WERI-Rb-1 (cell line): ENCODE measurements around the gene FHIT.

ENCODE experiments used
- DNase-seq: peaks from one replicate; pipeline ENCODE4 v3.0.0-alpha.2; 2020
- H3K27ac ChIP-seq: fragments of 250-450 bp; sonication (Bioruptor Pico); 2 replicates; pipeline ENCODE4 v1.5.1; 2020; ENCODE audit warnings: mild to moderate bottlenecking, moderate library complexity
- H3K27me3 ChIP-seq: fragments of 250-450 bp; sonication (Bioruptor Pico); 2 replicates; pipeline ENCODE4 v1.5.1; 2021; ENCODE audit warnings: mild to moderate bottlenecking, low read depth, moderate library complexity; ENCODE audit not compliant: insufficient read depth, severe bottlenecking
- H3K36me3 ChIP-seq: fragments of 250-450 bp; sonication (Bioruptor Pico); 2 replicates; pipeline ENCODE4 v1.5.1; 2020; ENCODE audit warnings: mild to moderate bottlenecking, moderate library complexity
- H3K4me3 ChIP-seq: 2 replicates; pipeline ENCODE4 v1.5.1; 2011; ENCODE audit warnings: low read depth, mild to moderate bottlenecking, control low read depth, low read length
- H3K9me3 ChIP-seq: fragments of 250-450 bp; sonication (Bioruptor Pico); 2 replicates; pipeline ENCODE4 v1.5.1; 2021; ENCODE audit warnings: mild to moderate bottlenecking, moderate library complexity; ENCODE audit not compliant: severe bottlenecking
- TF ChIP-seq, protein P1 (sequence below): IDR thresholded peaks from 2 replicates; pipeline ENCODE4 v1.5.1; 2011; ENCODE audit warnings: low read depth, mild to moderate bottlenecking, control low read depth, inconsistent platforms, low read length

Gene FHIT

DNA sequence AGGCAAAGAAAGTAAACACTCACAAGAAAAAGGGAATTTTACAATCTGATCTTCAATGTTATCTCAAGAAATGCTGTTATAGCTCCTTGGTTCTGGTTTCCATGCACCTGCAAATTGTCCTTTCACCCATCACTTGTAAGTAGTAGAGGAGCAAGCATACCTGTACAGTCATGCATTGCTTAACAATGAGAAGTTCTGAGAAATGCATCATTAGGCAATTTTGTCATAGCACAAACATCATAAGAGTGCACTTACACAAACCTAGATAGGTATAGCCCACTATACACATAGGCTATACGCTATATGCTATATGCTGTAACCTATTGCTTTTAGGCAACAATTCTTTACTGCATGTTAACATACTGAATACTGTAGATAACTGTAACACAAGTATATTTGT is 672.3 kb downstream of the FHIT start:
- TF ChIP-seq, protein P1, sequence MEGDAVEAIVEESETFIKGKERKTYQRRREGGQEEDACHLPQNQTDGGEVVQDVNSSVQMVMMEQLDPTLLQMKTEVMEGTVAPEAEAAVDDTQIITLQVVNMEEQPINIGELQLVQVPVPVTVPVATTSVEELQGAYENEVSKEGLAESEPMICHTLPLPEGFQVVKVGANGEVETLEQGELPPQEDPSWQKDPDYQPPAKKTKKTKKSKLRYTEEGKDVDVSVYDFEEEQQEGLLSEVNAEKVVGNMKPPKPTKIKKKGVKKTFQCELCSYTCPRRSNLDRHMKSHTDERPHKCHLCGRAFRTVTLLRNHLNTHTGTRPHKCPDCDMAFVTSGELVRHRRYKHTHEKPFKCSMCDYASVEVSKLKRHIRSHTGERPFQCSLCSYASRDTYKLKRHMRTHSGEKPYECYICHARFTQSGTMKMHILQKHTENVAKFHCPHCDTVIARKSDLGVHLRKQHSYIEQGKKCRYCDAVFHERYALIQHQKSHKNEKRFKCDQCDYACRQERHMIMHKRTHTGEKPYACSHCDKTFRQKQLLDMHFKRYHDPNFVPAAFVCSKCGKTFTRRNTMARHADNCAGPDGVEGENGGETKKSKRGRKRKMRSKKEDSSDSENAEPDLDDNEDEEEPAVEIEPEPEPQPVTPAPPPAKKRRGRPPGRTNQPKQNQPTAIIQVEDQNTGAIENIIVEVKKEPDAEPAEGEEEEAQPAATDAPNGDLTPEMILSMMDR: no peak
- Histone ChIP-seq H3K4me3 (no peak overlapping the region), H3K36me3 (no peaks in the 10 kb centered on the region), H3K9me3 (no peaks in the 10 kb centered on the region), H3K27ac (no peak overlapping the region), H3K27me3 (no peaks in the 10 kb centered on the region)
- no peak for DNase-seq

DNA sequence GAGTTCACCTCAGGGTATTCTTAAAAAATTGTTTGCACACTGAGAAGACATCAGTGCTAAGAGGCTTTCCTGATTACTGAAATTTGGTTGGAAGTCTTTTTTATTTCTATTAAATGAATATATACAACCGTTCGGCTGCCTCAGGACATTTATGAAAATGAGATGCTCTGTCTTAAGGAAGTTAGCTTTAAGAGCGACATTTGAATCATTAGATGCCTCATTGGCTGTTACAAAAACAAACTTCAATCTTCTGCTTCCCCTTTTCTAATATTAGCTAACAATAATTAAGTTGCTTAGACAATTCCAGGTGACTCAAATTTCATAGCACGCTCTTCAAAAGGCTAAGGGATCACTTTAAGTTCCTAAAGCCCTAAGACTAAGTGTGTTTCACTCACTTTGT is 673.7 kb downstream of the FHIT start:
- no peaks in the 10 kb centered on the region for H3K36me3 ChIP-seq
- DNase-seq: no peak
- TF ChIP-seq, protein P1: no peak
- H3K27me3 ChIP-seq: no peaks in the 10 kb centered on the region
- H3K27ac ChIP-seq: no peak overlapping the region
- no peak overlapping the region for H3K4me3 ChIP-seq
- H3K9me3 ChIP-seq: no peaks in the 10 kb centered on the region

DNA sequence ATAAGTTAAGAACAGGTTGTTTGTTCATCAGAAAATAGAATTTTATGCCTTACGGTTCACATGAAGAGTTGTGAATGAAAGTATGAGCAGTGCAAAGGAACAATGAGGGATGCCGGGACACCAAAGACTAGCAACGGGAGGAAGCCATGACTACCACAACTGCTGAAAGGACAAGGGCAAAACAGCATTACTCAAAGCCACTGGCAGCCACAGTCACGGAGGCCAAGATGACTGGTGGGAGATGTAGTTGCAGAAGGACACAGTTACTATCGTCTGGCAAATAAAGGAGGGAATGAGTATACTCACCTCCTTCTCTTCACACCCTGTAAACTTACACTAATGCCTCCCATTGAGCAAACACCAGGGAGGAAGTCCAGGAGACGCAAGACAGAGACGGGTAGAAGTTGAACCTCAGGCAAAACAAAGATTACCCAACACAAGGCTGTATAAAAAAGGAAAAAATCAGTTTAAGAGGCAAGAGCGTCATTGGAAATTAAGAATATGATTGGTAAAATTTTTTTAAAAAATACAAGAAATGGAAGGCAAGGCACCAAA is 675.5 kb downstream of the FHIT start:
- Histone ChIP-seq H3K27ac (no peak overlapping the region), H3K9me3 (no peaks in the 10 kb centered on the region), H3K27me3 (no peaks in the 10 kb centered on the region), H3K4me3 (no peak overlapping the region), H3K36me3 (no peaks in the 10 kb centered on the region)
- no peak for DNase-seq
- TF ChIP-seq, protein P1: no peak

DNA sequence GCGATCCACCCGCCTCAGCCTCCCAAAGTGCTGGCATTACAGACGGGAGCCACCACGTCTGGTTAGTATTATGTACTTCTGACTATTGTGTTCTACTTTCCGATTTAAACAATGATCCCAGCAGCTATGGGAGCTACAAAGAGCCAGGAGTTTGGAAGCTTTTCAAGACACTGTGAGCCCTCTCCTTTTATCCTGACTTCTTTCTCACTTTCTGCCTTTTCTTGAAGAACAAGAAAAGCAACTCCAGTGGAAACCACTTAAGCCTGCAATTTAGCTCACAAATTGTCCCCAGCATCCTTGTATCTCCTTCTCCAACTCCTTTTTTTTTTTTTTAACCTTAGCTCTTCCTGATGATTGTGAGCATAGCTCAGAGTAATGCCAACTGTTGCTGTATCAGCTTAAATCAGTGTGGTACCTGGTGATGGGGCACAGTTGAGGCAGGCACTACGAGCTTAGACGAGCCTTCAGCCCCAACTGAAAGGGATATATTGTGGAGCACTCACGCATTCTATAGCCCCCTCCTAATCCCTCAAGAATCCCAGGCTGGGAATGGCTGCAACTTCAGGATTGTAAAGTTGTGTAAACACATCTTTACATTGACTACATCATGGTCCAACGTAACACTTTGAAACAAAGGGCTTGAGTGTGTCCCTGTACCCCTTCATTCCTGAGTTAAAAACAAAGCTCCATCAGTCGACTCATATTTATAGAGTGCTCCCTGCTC is 677.0 kb downstream of the FHIT start:
- H3K36me3 ChIP-seq: no peaks in the 10 kb centered on the region
- no peaks in the 10 kb centered on the region for H3K9me3 ChIP-seq
- no peaks in the 10 kb centered on the region for H3K27me3 ChIP-seq
- H3K27ac ChIP-seq: no peak overlapping the region
- no peak for DNase-seq
- H3K4me3 ChIP-seq: no peak overlapping the region
- TF ChIP-seq, protein P1: no peak

DNA sequence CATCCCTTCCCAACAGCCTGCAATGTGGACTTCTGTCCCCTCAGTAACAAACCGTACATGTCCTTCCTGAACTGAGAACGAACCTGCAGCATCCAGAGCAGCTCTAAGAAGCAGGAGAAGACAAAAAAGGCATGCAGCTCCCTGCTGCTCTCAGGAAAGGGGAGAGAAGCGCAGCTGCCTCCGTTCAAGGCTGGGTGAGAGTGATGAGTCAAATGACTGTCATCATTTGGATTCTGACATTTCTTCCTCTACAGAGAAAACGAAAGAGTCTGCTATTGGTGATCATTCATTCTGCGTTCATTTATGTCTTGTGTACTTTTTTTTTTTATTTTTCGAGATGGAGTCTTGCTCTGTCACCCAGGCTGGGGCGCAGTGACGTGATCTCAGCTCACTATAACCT is 677.8 kb downstream of the FHIT start:
- H3K27ac ChIP-seq: no peak overlapping the region
- DNase-seq: no peak
- TF ChIP-seq, protein P1: no peak
- H3K27me3 ChIP-seq: no peaks in the 10 kb centered on the region
- H3K36me3 ChIP-seq: no peaks in the 10 kb centered on the region
- no peak overlapping the region for H3K4me3 ChIP-seq
- no peaks in the 10 kb centered on the region for H3K9me3 ChIP-seq

DNA sequence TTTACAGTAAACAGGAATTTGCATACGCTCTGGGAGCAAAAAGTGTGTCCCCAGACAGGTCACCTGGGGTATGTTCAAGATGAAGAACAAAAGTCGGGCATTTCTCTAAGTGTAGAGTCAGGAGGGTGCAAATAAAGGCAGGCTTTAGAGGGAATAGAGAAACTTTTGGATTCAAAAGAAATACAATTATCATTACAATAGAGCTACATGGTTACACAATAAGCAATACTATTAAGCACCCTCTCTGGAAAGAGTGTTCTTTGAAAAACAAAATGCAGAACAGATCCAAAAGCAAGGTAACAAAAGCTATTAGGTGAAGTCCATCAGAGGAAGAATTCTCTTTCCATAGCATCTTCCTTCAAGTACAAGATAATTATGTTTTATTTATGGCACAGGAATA is 679.7 kb downstream of the FHIT start:
- DNase-seq: no peak
- TF ChIP-seq, protein P1: no peak
- Histone ChIP-seq H3K9me3 (no peaks in the 10 kb centered on the region), H3K27ac (no peak overlapping the region), H3K27me3 (no peaks in the 10 kb centered on the region), H3K36me3 (no peaks in the 10 kb centered on the region), H3K4me3 (no peak overlapping the region)
